Lower leg skin (tissue), 4 donors: ENCODE results near the gene SCD5. TPM values are rescaled to one million over a fixed set of nuclear protein-coding genes. Genes with fewer than 3 reads are reported as not detected.

Experiments
- DNase-seq, 2 donors: peaks; one replicate each; pipeline ENCODE4 v3.0.0-alpha.2; 2019; ENCODE audit warnings: low spot score in 2 of 2
- H3K4me3 ChIP-seq: fragments of 200-600 bp; sonication (generic); 2 replicates; pipeline ENCODE4 v1.5.1; 2017; ENCODE audit warnings: mild to moderate bottlenecking, low read depth; ENCODE audit not compliant: poor library complexity, severe bottlenecking
- CTCF ChIP-seq, 3 donors: fragments of 450-650 bp; IDR thresholded peaks; one replicate each; pipeline ENCODE4 v1.5.1; 2016; ENCODE audit warnings: antibody characterized with exemption in 3 of 3, mild to moderate bottlenecking in 3 of 3, moderate library complexity in 2 of 3
- POLR2A ChIP-seq, 2 donors: fragments of 450-650 bp; IDR thresholded peaks; one replicate each; pipeline ENCODE4 v1.6.1; 2016 to 2017; ENCODE audit warnings: antibody characterized with exemption in 2 of 2, mild to moderate bottlenecking in 1 of 2, moderate library complexity in 1 of 2
- WGBS, 2 donors: methylation state at CpG; one replicate each; pipeline ENCODE4 v1.1.5; 2018; 5-methylcytosine and 5-hydroxymethylcytosine counted together
- intact Hi-C: fragments of 100-400 bp; cut with DNase I; formaldehyde crosslinking; loops from one replicate; pipeline ENCODE4 v1.15.0; 2023; ENCODE audit warnings: low total_unique reads
- total RNA-seq, 4 donors: library from RNA; depleted of rRNA; stranded (reverse); fragments of >200 nt; gene quantifications; one replicate each; pipeline ENCODE4 v1.1.0, GENCODE V29; 2016

The SCD5 gene
- total RNA-seq, 4 donors from 2014 or later: 4.6 to 16.9 (median 11.6) TPM

- WGBS, 2 donors: 61 to 67% methylated on average over 5 of the region's 5 CpGs
- TF ChIP-seq CTCF (IDR thresholded peaks at IDR 0.05) (no peak), POLR2A (IDR thresholded peaks at IDR 0.05) (no peak)
- intact Hi-C loops: no loop called here
- H3K4me3 ChIP-seq: no peak overlapping the region
- DNase-seq: no peak
These were observed 183.7 kb downstream of the SCD5 start for GRCh38 chr4:82614838-82615449.

GRCh38 chr4:82613121-82613520, 185.5 kb downstream of the SCD5 start:
- no peak overlapping the region for H3K4me3 ChIP-seq
- no peak for TF ChIP-seq CTCF (IDR thresholded peaks at IDR 0.05)
- no peak for TF ChIP-seq POLR2A (IDR thresholded peaks at IDR 0.05)
- WGBS, 2 donors: 73 to 80% methylated on average over 3 of the region's 3 CpGs
- intact Hi-C loops: no loop called here
- DNase-seq: no peak

GRCh38 chr4:82611982-82612381, 186.6 kb downstream of the SCD5 start:
- no peak overlapping the region for H3K4me3 ChIP-seq
- TF ChIP-seq CTCF (IDR thresholded peaks at IDR 0.05) (no peak), POLR2A (IDR thresholded peaks at IDR 0.05) (no peak)
- DNase-seq: no peak
- intact Hi-C loops: no loop called here
- WGBS, 2 donors: 74 to 75% methylated on average over 5 of the region's 5 CpGs

GRCh38 chr4:82611527-82611926, 187.1 kb downstream of the SCD5 start:
- no peak for TF ChIP-seq CTCF (IDR thresholded peaks at IDR 0.05)
- no peak for TF ChIP-seq POLR2A (IDR thresholded peaks at IDR 0.05)
- 92 to 94% methylated on average over 4 of the region's 4 CpGs for WGBS, 2 donors
- DNase-seq: no peak
- no peak overlapping the region for H3K4me3 ChIP-seq
- intact Hi-C loops: no loop called here

- TF ChIP-seq POLR2A (IDR thresholded peaks at IDR 0.05) (no peak), CTCF (IDR thresholded peaks at IDR 0.05) (no peak)
- intact Hi-C loops: no loop called here
- 85% methylated on average over 2 of the region's 2 CpGs for WGBS, 2 donors
- no peak for DNase-seq
- H3K4me3 ChIP-seq: no peak overlapping the region
These were observed 188.6 kb downstream of the SCD5 start for GRCh38 chr4:82610041-82610440.

GRCh38 chr4:82606622-82607021, 192.0 kb downstream of the SCD5 start:
- intact Hi-C loops: no loop called here
- TF ChIP-seq CTCF (IDR thresholded peaks at IDR 0.05) (no peak), POLR2A (IDR thresholded peaks at IDR 0.05) (no peak)
- DNase-seq: no peak
- WGBS, 2 donors: 89 to 92% methylated on average over 7 of the region's 7 CpGs
- no peak overlapping the region for H3K4me3 ChIP-seq
